ENCODE results near the gene FYN.
A peak's percentile ranks its signal among the peaks of the same experiment; 100 is the strongest.

FYN gene

DNA sequence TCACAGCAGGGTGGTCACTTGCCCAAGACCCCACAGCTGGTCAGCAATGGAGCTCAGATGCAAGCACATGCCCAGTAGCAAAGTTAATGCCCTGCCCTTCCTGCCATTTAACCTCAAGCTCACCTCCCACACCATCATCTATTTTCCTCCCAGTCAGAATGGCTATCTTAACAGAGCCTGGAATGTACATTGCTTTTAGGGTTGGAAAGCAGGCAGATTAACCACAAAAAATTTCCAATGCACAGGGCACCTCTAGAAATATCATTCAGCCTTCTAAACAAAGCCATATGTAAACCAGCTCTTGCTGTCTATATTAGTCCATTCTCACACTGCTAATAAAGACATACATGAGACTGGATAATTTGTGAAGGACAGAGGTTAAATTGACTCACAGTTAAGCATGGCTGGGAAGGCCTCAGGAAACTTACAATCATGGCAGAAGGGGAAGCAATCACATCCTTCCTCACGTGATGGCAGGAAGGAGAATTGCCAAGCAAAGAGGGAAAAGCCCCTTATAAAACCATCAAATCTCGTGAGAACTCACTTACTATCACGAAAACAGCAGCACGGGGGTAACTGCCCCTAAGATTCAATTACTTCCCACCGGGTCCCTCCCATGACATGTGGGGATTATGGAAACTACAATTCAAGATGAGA lies 106.9 kb downstream of the FYN start:
- DNase-seq, result no peak

DNA sequence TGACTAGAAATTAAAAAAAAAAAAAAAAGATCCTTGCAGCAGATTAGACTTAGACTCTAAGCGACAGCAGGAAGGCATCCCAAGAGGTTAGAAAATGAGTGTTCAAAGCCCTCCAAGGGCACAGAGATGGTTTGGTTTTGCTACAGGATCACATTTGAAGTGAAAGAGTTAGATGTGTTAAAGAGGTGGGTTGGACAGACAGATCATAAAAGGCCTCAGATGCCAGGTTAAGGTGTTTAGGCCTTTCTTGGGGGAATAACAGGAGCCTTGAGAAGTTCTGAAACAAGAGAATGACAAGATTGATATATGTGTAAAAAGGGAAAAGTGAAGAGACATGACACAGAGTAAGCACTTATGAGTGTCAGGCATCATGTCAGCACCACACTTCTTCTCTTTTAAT lies 107.5 kb downstream of the FYN start:
- DNase-seq, result no peak

DNA sequence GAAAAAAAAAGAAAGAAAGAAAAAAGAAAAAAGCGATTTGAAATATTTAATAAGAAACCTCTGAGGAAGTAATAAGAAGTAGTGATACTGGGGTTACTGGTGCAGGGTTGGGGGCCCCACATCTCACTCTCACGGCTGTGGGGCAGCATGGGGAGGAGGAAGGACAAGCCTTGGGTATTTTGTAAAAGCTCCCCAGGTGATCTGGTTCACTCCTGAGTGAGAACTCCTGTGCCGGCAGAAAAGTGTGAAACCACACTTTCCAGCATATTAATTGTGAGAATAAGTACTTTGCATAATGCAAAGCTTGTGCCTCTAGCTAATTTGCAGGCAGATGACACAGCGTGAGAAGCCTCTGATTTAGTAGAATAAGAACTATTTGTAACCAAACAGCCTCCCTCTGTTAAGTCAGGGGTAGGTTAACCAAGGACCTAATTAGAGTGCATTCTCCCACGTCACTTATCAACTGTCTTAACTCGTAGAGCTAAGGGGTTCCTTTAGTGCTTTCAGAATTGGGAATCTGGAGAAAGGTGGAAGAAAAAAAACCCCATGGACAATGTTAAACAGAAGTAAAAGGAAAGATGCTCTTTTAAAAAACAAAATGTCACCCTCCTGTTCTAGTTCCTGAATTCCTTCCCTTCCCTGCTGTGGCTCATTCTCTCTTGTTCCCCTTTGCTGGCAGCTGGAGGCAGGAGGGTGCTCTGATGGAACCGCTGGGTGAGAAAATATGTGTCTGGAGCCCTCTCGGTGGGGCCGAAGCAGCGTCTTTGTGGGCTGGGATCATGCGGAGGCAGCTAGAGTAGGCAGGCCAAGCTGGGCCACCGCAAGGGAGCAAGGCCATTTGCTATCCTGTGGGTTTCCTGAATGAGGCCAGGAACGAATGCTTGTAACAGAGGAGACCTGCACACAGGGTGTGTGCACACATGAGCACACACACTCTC lies 108.7 kb downstream of the FYN start:
- DNase-seq, result peak; percentile 69

DNA sequence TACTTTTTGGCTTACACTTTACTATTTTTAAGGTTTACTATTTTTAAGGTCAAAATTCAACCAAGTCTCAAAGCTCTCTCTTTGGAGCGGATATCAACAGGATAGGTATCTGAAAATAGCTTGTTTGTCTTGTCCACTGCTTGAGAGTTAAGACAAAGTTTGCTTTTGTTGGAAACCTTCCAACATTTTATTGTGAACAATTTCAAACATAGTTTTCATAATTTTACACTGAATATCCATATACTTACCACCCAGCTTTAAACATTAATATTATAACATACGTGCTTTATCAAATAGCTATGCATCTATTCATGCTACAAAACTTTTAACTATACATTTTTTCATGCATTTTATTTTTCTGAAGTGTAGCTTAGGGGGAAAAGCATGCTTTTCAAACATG lies 109.9 kb downstream of the FYN start:
- DNase-seq, result no peak

DNA sequence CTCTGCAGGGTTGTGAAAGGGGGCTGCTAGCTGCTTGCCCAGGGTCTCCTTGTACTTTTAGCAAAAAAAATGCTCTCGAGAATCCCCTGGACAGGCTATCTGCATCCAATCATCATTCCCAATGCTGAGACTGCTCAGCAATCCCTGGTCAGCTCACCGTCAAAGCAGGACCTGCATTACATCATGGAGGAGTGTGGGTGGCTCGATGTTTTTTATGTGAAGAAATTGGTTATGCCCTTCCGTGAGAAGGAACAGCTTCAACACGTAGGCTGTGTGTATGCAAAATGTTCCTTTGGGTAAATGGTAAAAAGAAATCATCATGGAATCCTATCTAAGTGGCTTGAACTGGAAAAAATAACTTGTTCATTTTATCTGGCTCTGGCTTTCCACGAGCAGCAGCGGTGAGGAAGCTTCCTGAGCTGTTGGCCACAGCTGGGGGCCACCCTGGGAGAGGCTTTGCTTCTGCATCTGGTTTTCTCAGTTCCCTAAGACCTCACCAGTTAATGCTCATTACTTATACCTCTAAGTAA lies 111.4 kb downstream of the FYN start:
- DNase-seq, result no peak

DNA sequence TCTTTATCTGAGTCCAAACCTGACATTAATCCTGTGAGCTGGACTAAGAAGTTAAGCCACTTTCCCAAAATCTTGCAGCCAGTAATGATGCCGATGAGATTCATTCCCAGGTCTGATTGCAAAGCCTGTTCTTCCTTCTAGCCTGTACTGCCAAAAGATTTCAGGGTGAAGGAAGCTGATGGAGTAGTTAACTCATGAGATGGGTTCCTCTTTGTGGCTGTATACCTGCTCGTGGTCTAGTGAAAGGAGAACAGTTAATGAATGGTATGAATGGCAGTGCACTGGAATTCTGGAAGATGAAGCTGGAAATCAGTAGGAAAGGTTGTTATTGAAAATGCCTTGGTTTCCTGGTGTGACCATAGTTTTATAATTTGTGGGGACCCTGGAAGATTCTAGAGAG lies 112.0 kb downstream of the FYN start:
- no peak for DNase-seq

DNA sequence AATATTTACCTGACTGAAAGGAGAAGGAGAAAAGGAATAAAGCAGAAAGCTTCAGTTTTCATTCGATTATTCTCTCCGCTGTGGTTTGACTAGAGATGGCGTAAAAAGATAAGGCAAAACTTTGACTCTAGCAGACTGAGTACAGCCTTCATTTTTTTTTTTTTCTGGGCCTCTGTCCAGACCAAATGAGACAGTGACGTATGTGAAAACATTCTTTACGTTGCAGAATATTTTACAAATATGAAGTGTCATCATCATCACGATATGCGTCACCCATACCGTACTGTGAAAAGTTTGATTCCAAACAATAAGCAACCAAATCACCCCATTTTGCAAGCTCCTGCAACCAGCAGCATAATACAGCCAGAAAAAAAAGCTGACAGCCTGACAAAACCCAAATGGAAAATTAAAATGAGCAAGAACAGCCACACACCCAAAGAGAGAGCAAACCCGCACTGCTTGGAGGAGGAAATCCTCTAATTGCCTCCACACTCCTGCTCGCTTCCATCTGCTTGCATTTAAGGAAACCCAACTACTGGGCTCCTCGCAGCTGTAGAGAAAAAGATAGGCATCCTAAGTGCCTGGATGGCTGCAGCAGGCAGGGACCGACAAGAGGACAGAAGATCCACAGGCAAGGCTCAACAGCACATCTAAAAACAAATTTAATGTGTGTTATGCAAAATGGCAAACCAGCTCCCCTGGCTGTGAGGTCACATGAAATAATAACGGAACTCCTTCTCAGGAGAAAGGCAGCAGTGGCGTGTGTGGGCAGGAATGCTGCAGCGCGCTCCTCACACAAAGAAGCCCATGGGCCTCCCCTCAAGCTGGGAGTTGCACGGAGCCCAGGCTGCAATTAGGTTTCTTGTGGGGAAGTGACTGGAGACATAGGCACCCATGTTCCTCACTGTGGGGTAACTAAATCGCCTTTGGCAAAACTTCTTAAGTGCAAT lies 113.1 kb downstream of the FYN start:
- DNase-seq, result peak; percentile 93

DNA sequence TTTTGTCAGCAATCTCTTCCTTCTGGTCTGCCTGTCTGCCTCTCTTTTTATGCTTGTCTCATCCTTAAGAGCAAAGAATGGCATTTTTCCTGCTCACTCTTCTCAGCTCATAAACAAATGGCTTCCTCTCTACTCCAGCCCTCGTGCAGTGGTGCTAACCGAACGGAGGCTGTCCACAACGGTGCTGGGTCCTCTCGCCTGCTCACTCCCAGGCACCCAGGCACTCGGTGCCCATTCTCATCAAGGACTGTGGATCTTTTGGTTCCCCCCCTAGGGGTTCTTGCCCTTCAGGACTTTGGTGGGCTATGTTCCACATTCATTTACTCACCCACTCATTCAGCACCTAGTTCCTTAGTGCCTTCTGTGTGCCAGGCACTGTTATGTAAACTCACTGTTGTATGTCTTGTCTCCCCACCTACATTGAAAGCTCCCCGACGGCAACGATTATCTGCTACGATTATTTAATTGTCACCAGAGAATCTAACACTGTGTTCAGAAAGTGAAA lies 113.9 kb downstream of the FYN start:
- DNase-seq, result no peak

DNA sequence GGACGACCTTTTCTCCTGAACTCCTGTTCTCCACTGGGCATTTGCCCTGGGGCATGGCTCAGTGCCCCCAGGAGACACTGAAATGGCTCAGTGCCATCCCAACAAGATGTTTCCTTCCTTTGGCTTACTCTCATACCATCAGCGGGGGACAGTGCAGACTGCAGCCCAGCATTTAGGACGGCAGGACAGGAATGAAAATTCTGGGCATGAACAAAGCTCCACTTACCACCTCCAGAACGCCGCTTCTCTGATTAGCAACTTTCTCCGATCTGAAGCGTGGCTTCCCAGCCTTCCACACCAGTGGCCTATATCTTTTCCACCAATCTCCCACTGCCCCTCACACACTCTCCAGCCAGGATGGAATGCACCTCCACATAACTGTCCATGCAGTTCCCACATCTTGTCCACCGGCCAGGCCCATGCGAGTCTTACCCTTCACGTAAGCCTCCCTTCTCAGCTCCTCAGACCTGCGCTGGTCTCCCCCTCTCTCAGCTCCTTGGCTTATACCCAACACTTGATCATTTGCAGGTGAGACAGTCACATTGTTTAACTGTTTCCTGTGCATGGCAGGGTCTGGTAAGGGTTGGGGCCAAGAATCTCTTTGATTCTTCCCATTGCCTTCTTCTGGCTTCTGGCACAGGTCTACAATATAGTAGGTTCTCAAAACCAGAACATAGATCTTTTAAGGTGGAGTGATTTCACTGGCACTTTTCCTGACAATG lies 114.5 kb downstream of the FYN start:
- peak; percentile 69 for DNase-seq

DNA sequence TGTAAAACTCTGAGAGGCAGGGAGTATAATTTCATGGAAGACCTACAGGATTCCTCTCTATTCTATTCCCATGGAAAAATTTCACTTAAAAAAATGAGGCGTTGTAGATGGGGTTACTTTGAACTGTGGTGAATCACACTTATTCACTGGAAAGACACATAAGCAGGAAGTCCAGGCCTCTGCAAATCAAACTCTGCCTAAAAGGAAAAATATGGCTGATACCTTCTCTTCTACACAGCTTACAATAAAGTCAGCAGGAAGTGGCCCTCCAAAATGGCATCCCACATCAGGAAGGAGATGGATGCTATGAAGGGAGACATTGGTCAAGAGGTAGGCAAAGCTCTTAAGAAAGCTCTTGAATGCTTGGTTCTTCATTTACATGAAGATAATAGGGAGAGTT lies 115.9 kb downstream of the FYN start:
- DNase-seq, result peak; percentile 66

DNA sequence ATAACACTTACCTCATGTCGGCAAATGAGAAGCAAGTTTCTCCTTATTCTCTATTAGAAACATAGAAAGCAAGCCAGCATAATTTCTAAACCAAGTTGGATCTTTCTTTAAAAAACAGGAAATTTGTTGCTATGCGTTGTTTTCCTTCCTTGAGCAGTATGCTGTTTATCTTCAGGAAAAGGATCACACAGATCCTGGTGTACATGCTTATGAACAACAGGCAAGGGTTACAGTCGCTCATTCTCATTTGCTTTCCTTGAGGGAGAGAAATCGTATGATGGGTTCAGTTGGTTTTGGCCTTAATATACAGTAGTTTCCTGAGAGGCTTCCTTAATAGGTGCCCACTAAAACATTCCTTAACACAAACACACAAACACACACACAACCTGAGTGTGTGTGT lies 118.8 kb downstream of the FYN start:
- no peak for DNase-seq

DNA sequence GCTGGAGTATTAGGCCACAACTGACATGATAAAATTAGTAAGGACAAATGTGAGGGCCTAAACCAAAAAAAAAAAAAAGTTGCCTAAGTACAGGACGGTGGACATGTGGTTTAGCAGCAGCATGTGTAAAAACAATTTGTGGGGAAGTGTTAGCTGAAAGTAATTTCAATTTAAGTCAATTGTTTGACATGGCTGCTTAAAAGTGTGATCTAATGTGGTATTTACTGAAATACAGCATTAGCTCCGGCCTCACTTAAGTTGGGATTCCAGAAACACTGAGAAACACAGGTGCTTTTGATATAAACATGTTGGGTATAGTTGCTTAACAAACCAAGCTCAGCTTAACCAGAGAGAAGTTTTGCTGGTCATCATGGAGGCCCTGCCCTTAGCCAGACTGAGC lies 119.7 kb downstream of the FYN start:
- no peak for DNase-seq

DNA sequence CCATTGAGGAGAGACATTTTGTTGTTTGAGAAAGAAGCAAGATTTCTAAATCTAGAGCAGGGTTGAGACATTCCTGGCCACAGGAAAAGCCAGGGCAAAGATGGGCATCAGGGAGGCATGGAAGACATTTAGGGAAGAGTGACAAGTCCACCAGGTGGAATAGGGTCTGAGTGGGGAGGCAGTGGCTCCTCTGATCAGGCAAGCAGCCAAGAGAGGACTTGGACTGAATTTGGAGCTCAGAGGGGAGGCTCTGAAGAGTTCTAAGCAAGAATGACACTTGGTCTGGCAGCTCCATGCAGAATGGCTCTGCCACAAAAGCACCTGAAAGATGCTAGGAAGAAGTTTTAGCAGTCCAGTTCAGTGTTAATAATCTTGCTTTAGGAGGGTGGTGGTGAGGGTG lies 120.8 kb downstream of the FYN start:
- DNase-seq, result no peak

DNA sequence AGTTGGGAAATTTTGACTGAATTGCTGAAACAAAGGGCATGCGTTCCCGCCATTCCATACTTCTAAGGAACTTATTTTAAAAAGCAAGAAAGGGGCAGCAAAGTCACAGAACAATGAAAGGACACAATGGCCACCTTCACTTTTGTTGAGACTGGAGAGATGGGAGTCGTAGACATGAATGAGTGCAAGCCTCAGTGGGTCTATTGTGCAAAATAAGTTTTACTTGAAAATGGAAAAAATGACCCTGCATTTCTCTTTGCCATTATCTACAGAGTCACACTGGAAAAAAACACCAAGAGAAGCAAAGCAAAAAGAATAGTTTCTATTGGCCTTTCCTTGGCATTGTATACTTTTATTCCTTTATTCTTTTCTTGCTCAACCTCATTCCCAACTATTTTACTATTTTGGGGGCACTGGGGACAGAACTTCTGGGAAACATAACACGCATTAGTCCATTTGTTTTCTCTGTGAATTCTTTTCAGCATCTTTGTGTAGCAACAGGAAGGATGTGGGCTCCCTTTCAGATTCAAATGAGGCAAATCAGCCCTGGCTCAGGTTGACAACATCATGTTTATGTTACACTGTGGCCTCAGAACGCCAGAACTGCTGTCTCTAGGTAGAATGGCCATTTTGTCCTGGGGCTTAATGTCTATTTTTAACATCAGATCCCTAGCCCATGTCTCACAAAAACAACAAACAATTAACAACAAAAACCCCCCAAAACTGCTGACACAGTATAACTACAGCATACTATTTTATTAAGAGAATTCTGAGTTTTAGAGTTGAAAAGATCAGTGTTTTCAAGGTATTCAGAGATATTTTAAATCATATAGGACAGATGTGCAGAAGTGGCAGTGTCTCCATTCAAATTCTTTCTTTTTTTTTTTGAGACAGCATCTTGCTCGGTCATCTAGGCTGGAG lies 122.2 kb downstream of the FYN start:
- DNase-seq, result peak; percentile 84

DNA sequence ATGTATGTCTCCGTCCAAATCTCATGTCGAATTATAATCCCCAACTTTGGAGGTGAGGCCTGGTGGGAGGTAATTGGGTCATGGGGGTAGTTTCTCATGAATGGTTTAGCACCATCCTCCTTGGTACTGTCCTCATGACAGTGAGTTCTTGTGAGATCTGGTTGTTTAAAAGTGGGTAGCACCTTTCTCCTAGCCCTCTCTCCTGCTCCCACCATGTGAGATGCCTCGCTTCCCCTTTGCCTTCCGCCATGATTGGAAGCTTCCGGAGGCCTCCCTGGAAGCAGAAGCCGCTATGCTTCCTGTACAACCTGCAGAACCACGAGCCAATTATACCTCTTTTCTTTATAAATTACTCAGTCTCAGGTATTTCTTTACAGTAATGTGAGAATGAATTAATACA lies 123.1 kb downstream of the FYN start:
- DNase-seq, result no peak

DNA sequence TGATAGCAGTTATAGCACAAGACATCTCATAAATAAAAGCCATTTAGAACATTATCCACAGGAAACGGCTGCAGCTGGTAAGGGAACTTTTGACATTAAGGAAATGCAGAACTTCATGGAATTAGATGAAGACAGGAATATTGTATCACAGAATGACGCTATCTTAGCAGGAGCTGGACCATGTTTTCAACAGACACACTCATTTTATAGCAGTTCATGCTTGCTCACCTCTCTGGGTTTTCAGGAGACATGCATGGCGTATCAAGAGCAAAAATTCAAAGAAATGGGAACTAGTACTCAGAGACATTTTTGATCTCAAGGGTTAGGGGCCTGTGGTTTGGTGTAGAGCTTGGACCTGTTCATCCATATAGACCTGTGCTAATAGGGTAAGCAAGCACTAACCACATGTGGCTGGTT lies 125.0 kb downstream of the FYN start:
- DNase-seq, result no peak

DNA sequence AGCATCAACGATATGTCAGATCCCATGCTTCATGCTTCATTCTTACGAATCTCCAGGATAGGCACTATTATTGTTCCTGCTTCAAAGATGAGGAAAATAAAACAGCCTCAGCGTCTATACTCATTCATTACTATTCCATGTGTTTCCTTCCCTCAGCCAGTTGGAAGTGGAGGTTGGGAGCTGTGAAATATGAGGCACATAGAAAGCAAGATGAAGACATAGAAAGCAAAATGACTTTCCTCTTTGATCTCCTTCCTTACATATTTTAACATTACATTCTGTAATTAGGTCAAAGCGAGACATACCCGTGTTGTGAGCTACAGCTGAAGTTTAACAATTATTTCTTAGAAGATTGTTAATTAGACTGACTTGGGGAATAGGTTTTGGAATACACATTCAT lies 125.4 kb downstream of the FYN start:
- DNase-seq, result no peak

DNA sequence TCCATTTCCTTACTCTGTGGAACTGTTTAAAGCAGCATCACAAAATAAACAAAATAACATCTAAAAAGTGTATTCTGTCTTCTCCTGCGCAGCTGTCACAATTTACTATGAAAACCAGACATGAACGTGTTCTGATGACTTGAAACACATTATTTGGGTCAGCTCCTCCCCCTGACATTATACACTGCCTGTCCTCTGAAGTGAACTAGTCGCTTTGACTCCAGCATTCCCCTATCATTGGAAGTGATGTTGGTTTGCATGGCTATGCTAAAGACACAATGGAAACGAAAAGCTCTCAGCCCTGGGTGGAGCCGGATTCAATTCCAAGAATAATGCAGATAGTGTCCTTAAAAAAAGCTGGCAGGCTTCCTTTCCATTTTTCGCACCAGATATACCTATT lies 125.9 kb downstream of the FYN start:
- DNase-seq, result peak; percentile 72

DNA sequence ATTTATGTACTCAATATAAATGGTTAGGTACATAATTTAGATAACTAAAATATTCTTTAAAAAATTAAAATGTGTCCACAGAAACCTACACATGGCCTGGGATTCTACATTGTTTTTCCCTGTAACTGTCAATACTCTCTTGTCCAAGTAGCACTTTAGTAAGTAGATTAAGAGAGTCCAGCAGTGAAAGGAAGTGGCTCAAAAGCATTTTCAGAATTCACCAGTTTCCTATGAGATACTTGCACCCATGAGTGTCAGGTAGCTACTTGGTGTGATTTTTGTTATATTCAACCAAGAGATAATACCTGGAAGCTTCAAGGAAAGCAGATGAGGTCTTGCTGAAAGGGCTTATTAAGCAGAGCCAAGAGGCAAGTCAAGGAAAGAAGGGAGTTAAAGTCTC lies 126.3 kb downstream of the FYN start:
- DNase-seq, result no peak

DNA sequence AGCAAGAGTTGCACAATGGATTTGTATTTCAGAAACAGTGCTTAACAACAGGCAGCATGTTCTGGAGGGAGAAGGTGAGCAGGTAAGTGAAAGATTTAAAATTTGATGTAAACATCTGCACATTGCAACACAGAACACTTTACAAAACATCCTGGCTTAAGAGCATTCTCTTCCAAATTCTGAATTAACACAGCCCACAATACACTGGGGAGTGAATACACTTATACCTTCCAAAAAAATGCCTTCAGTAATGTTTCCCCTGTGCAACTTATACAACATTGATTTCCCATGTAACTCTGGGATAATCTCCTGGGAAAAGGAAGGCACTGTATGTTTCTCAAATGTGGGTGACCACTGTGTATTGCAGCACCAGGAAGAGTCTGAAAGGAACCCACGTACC lies 127.6 kb downstream of the FYN start:
- DNase-seq, result no peak

DNA sequence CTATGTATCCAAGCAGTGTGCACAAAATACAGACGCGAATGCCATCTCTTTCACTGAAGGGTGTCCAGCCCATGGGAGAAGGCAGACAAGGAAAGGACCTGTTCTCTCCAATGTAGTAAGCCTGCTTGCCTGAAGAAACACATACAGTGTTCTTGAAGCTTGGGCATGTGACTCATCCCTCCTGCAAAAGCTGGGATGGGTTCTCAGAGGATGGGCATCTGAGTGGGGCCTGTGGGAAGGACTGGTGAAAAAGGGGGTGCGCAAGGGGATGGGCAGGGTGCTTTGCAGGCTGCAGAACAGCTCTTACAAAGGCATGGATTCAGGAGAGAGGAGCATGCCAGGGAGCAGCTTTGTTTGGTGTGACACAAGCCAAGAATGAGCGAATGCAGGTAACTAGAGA lies 128.1 kb downstream of the FYN start:
- no peak for DNase-seq
